ENCODE results near the gene MAX.

Gene MAX

GRCh38 chr14:65131301-65131701 lies 29.0 kb upstream of the MAX start:
- H3K4me1 ChIP-seq (ENCODE audit: control insufficient read depth, insufficient read depth, low read length): no peaks in the 10 kb centered on the region
- no peak overlapping the region for H3K4me3 ChIP-seq (ENCODE audit: low read length)
- H3K9ac ChIP-seq (ENCODE audit: low read length): no peak overlapping the region
- no peak overlapping the region for H3K27ac ChIP-seq (ENCODE audit: low read depth, low read length)
- no peaks in the 10 kb centered on the region for H3K27me3 ChIP-seq (ENCODE audit: control insufficient read depth, insufficient read depth, low read length)
- no peaks in the 10 kb centered on the region for H3K36me3 ChIP-seq (ENCODE audit: control insufficient read depth, insufficient read depth, low read length)

DNA sequence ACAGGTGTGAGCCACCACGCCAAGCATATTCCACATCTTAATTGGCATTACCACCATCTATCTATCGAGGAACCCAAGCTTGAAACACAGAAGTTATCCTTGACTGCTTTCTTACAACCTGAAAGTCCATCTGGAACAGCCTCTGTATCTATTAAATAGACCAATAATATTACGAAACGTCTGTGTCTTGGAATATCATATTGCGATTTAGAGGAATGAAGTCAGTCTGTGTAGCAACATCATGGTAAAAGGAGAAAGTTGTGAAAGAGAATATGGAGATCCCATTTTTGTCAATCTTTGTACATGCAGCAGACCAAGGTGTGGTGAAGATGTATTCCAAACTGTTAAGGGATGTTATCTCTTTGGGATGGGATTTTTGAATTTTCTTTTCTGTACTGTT lies 25.8 kb upstream of the MAX start:
- H3K27me3 ChIP-seq (ENCODE audit: control insufficient read depth, insufficient read depth, low read length): no peaks in the 10 kb centered on the region
- H3K4me3 ChIP-seq (ENCODE audit: low read length): no peak overlapping the region
- H3K36me3 ChIP-seq (ENCODE audit: control insufficient read depth, insufficient read depth, low read length): no peaks in the 10 kb centered on the region
- H3K4me1 ChIP-seq (ENCODE audit: control insufficient read depth, insufficient read depth, low read length): no peaks in the 10 kb centered on the region
- H3K27ac ChIP-seq (ENCODE audit: low read depth, low read length): no peak overlapping the region
- H3K9ac ChIP-seq (ENCODE audit: low read length): no peak overlapping the region

- Histone ChIP-seq H3K9ac (ENCODE audit: low read length) (no peak overlapping the region), H3K27me3 (ENCODE audit: control insufficient read depth, insufficient read depth, low read length) (no peaks in the 10 kb centered on the region), H3K4me3 (ENCODE audit: low read length) (no peak overlapping the region), H3K4me1 (ENCODE audit: control insufficient read depth, insufficient read depth, low read length) (no peaks in the 10 kb centered on the region), H3K27ac (ENCODE audit: low read depth, low read length) (no peak overlapping the region), H3K36me3 (ENCODE audit: control insufficient read depth, insufficient read depth, low read length) (no peaks in the 10 kb centered on the region)
Observed at GRCh38 chr14:65117769-65118745, 15.7 kb upstream of the MAX start.

- no peaks in the 10 kb centered on the region for H3K4me1 ChIP-seq (ENCODE audit: control insufficient read depth, insufficient read depth, low read length)
- H3K4me3 ChIP-seq (ENCODE audit: low read length): no peak overlapping the region
- H3K9ac ChIP-seq (ENCODE audit: low read length): no peak overlapping the region
- no peak overlapping the region for H3K27ac ChIP-seq (ENCODE audit: low read depth, low read length)
- no peaks in the 10 kb centered on the region for H3K36me3 ChIP-seq (ENCODE audit: control insufficient read depth, insufficient read depth, low read length)
- no peaks in the 10 kb centered on the region for H3K27me3 ChIP-seq (ENCODE audit: control insufficient read depth, insufficient read depth, low read length)
Observed at GRCh38 chr14:65115615-65116014, 13.3 kb upstream of the MAX start.

- no peaks in the 10 kb centered on the region for H3K36me3 ChIP-seq (ENCODE audit: control insufficient read depth, insufficient read depth, low read length)
- H3K4me3 ChIP-seq (ENCODE audit: low read length): no peak overlapping the region
- H3K27me3 ChIP-seq (ENCODE audit: control insufficient read depth, insufficient read depth, low read length): no peaks in the 10 kb centered on the region
- no peak overlapping the region for H3K27ac ChIP-seq (ENCODE audit: low read depth, low read length)
- H3K9ac ChIP-seq (ENCODE audit: low read length): no peak overlapping the region
- H3K4me1 ChIP-seq (ENCODE audit: control insufficient read depth, insufficient read depth, low read length): no peaks in the 10 kb centered on the region
Observed at GRCh38 chr14:65110525-65110924, 8.2 kb upstream of the MAX start.

DNA sequence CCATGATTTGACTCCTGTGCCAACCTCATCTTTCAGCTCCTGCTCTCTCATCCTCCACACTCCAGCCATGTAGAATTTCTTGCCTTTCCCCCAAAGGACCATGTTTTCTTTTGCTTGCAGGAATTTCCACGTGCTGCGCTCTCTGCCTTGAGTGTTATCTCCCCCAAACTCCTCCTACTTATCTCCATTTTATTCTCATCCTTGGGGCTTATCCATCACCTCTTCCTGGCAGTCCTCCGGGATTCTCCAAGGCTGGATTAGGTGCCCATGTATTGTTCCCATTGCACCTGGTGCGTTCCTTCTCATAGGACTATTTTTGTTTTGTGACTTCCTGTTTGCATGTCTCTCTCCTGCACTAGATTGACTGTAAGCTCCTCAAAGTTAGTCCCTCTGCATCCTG lies 7.0 kb upstream of the MAX start:
- H3K36me3 ChIP-seq (ENCODE audit: control insufficient read depth, insufficient read depth, low read length): no peaks in the 10 kb centered on the region
- H3K27me3 ChIP-seq (ENCODE audit: control insufficient read depth, insufficient read depth, low read length): no peaks in the 10 kb centered on the region
- no peaks in the 10 kb centered on the region for H3K4me1 ChIP-seq (ENCODE audit: control insufficient read depth, insufficient read depth, low read length)
- no peak overlapping the region for H3K9ac ChIP-seq (ENCODE audit: low read length)
- no peak overlapping the region for H3K4me3 ChIP-seq (ENCODE audit: low read length)
- H3K27ac ChIP-seq (ENCODE audit: low read depth, low read length): no peak overlapping the region

GRCh38 chr14:65107200-65107599 lies 4.9 kb upstream of the MAX start:
- no peak overlapping the region for H3K27ac ChIP-seq (ENCODE audit: low read depth, low read length)
- no peak overlapping the region for H3K4me3 ChIP-seq (ENCODE audit: low read length)
- H3K36me3 ChIP-seq (ENCODE audit: control insufficient read depth, insufficient read depth, low read length): no peaks in the 10 kb centered on the region
- H3K4me1 ChIP-seq (ENCODE audit: control insufficient read depth, insufficient read depth, low read length): no peaks in the 10 kb centered on the region
- H3K27me3 ChIP-seq (ENCODE audit: control insufficient read depth, insufficient read depth, low read length): no peaks in the 10 kb centered on the region
- no peak overlapping the region for H3K9ac ChIP-seq (ENCODE audit: low read length)

- no peak overlapping the region for H3K27ac ChIP-seq (ENCODE audit: low read depth, low read length)
- H3K36me3 ChIP-seq (ENCODE audit: control insufficient read depth, insufficient read depth, low read length): no peaks in the 10 kb centered on the region
- no peak overlapping the region for H3K9ac ChIP-seq (ENCODE audit: low read length)
- H3K4me3 ChIP-seq (ENCODE audit: low read length): no peak overlapping the region
- H3K27me3 ChIP-seq (ENCODE audit: control insufficient read depth, insufficient read depth, low read length): no peaks in the 10 kb centered on the region
- H3K4me1 ChIP-seq (ENCODE audit: control insufficient read depth, insufficient read depth, low read length): no peaks in the 10 kb centered on the region
Observed at GRCh38 chr14:65106736-65107135, 4.4 kb upstream of the MAX start.

DNA sequence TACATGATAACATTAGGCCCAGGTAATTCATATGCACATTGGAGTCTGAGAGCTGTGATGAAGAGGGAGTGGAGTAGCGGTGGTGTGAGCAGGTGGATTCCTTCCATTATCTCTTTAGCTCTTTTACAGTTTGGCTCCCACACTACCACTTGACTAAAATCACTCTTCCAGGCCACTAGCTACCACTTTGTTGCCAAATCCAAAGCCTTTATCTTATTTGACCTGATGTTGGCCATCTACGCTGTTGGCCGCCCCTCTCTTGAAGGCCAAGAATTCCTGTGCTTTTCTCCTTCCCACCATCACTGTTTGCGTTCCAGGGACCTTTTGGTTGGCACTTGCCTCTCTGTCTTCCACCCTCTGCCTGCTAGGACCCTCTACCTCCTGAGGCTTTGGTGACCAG lies 4.0 kb upstream of the MAX start:
- Histone ChIP-seq H3K27ac (ENCODE audit: low read depth, low read length) (no peak overlapping the region), H3K36me3 (ENCODE audit: control insufficient read depth, insufficient read depth, low read length) (no peaks in the 10 kb centered on the region), H3K4me1 (ENCODE audit: control insufficient read depth, insufficient read depth, low read length) (no peaks in the 10 kb centered on the region), H3K9ac (ENCODE audit: low read length) (no peak overlapping the region), H3K27me3 (ENCODE audit: control insufficient read depth, insufficient read depth, low read length) (no peaks in the 10 kb centered on the region), H3K4me3 (ENCODE audit: low read length) (no peak overlapping the region)

DNA sequence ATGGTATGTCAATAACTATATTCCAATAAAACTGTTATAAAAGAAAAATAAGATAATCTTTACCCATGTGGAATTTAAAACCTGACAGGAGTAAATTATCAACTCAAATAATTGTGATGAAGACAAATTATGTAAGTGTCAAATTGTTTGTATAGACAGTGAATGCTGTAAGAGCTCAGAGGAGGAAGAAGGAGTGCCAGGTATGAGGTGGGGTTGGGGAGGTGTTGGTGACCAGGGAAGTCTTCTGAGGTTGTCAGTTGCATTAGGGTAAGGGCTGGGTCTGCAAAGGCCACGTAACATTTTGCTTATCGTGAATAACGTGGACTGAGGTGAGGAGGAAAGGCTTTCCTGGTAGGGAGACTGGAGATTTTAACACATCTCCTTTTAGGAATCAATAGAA lies 2.5 kb upstream of the MAX start:
- Histone ChIP-seq H3K9ac (ENCODE audit: low read length) (no peak overlapping the region), H3K4me1 (ENCODE audit: control insufficient read depth, insufficient read depth, low read length) (peaks cover 8% of the 10 kb centered on the region), H3K4me3 (ENCODE audit: low read length) (no peak overlapping the region), H3K27me3 (ENCODE audit: control insufficient read depth, insufficient read depth, low read length) (no peaks in the 10 kb centered on the region), H3K36me3 (ENCODE audit: control insufficient read depth, insufficient read depth, low read length) (peaks cover 1% of the 10 kb centered on the region), H3K27ac (ENCODE audit: low read depth, low read length) (no peak overlapping the region)

- Histone ChIP-seq H3K9ac (ENCODE audit: low read length) (no peak overlapping the region), H3K4me3 (ENCODE audit: low read length) (peak overlapping the region; percentile 82), H3K36me3 (ENCODE audit: control insufficient read depth, insufficient read depth, low read length) (peaks cover 3% of the 10 kb centered on the region), H3K4me1 (ENCODE audit: control insufficient read depth, insufficient read depth, low read length) (peaks cover 14% of the 10 kb centered on the region), H3K27me3 (ENCODE audit: control insufficient read depth, insufficient read depth, low read length) (no peaks in the 10 kb centered on the region), H3K27ac (ENCODE audit: low read depth, low read length) (no peak overlapping the region)
Observed at GRCh38 chr14:65103150-65103760, 938 bp upstream of the MAX start.

GRCh38 chr14:65101631-65102440 lies 481 bp downstream of the MAX start:
- no peaks in the 10 kb centered on the region for H3K27me3 ChIP-seq (ENCODE audit: control insufficient read depth, insufficient read depth, low read length)
- H3K36me3 ChIP-seq (ENCODE audit: control insufficient read depth, insufficient read depth, low read length): peaks cover 3% of the 10 kb centered on the region
- H3K4me1 ChIP-seq (ENCODE audit: control insufficient read depth, insufficient read depth, low read length): peaks cover 24% of the 10 kb centered on the region
- peak overlapping the region; percentile 86 for H3K27ac ChIP-seq (ENCODE audit: low read depth, low read length)
- H3K9ac ChIP-seq (ENCODE audit: low read length): peak overlapping the region; percentile 77
- peak overlapping the region; percentile 84 for H3K4me3 ChIP-seq (ENCODE audit: low read length)

All from rectal smooth muscle tissue (tissue), 1 donor.